GM06990 (cell line): ENCODE results near the gene PIGN.

Source experiments
- DNase-seq: peaks from one replicate; pipeline ENCODE4 v3.0.0-alpha.2; 2011; ENCODE audit not compliant: insufficient read length; ENCODE audit errors: extremely low read depth
- H3K27me3 ChIP-seq: replicated peaks from 2 replicates; pipeline ENCODE4 v1.6.0; 2011; ENCODE audit warnings: low read length; ENCODE audit not compliant: control insufficient read depth, insufficient read depth
- H3K36me3 ChIP-seq: 2 replicates; pipeline ENCODE4 v1.5.1; 2011; ENCODE audit warnings: low read length; ENCODE audit not compliant: control insufficient read depth, insufficient read depth
- H3K4me3 ChIP-seq: replicated peaks from 2 replicates; pipeline ENCODE4 v1.5.1; 2011; ENCODE audit warnings: low read depth, mild to moderate bottlenecking, control low read depth, low read length
- CTCF ChIP-seq: IDR thresholded peaks from 2 replicates; pipeline ENCODE4 v1.5.1; 2011; ENCODE audit warnings: low read length, control low read depth, mild to moderate bottlenecking, inconsistent platforms; ENCODE audit not compliant: insufficient read depth, poor library complexity, severe bottlenecking

The PIGN gene

GRCh38 chr18:62128157-62128556 lies 58.7 kb downstream of the PIGN start:
- no peak for TF ChIP-seq CTCF
- Histone ChIP-seq H3K27me3 (no peaks in the 10 kb centered on the region), H3K36me3 (no peaks in the 10 kb centered on the region), H3K4me3 (no peak overlapping the region)
- DNase-seq, result no peak

GRCh38 chr18:62126737-62127136 lies 60.1 kb downstream of the PIGN start:
- no peak for DNase-seq
- Histone ChIP-seq H3K4me3 (no peak overlapping the region), H3K27me3 (no peaks in the 10 kb centered on the region), H3K36me3 (no peaks in the 10 kb centered on the region)
- TF ChIP-seq CTCF, result no peak

DNA sequence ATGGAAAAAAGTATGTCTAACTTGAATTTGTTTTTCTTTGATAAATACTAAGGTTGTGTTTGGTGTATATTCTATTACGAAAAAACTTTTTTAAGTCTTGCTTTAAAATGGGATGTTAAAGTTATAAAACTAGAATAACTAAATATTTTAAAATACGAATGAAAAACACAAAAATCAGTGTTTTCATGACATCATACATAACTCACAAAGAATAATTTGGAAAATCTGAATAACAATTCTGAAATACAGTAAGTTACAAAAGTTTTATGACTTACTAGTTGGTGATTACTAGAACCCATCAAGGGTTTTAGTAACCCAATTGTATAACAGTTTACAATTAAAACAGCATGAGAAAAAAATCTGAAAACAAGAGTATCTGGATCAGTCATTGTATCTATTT lies 61.2 kb downstream of the PIGN start:
- Histone ChIP-seq H3K27me3 (no peaks in the 10 kb centered on the region), H3K4me3 (no peak overlapping the region), H3K36me3 (no peaks in the 10 kb centered on the region)
- no peak for TF ChIP-seq CTCF
- DNase-seq, result no peak

DNA sequence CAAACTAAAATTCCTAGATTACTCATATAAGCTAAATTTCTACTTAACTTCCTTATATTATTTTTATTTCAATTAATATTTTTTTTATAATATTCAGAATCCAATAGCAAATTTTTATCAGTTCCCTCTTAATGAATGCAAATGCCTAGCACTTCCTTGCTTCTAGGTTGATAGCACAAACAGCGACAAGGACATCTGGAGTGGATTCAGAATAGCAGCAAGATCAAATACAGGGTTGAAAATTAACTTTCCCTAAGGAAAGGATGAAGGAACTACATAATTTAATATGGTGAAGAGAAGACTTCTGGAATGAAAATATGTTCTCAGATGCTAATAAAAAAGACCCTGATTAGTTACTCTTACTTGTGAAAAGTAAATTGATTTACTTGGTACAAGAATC lies 64.5 kb downstream of the PIGN start:
- H3K36me3 ChIP-seq, result no peaks in the 10 kb centered on the region
- TF ChIP-seq CTCF, result no peak
- DNase-seq, result no peak
- no peak overlapping the region for H3K4me3 ChIP-seq
- H3K27me3 ChIP-seq, result no peaks in the 10 kb centered on the region

GRCh38 chr18:62119884-62120283 lies 67.0 kb downstream of the PIGN start:
- Histone ChIP-seq H3K4me3 (no peak overlapping the region), H3K36me3 (no peaks in the 10 kb centered on the region), H3K27me3 (no peaks in the 10 kb centered on the region)
- no peak for DNase-seq
- no peak for TF ChIP-seq CTCF

- no peak overlapping the region for H3K4me3 ChIP-seq
- no peak for DNase-seq
- TF ChIP-seq CTCF, result no peak
- no peaks in the 10 kb centered on the region for H3K27me3 ChIP-seq
- H3K36me3 ChIP-seq, result no peaks in the 10 kb centered on the region
Measured at GRCh38 chr18:62118328-62118727, 68.5 kb downstream of the PIGN start.
